Ovary (tissue), 3 donors: ENCODE results near the gene TDRD9.

Source experiments
- POLR2A ChIP-seq: fragments of 450-650 bp; IDR thresholded peaks from one replicate; pipeline ENCODE4 v1.6.1; 2017; ENCODE audit warnings: antibody characterized with exemption, mild to moderate bottlenecking, moderate library complexity
- TF ChIP-seq, protein P1 (sequence below), 3 donors: fragments of 450-650 bp in 2 of 3; fragments of 200-600 bp in 1 of 3; IDR thresholded peaks; one replicate each; pipeline versions ENCODE4 v1.5.1 to v1.8.0; 2016 to 2022; ENCODE audit warnings: antibody characterized with exemption in 3 of 3, mild to moderate bottlenecking in 1 of 3
- donor health status: DM: no; HTN: no; CAD: no.

DNA sequence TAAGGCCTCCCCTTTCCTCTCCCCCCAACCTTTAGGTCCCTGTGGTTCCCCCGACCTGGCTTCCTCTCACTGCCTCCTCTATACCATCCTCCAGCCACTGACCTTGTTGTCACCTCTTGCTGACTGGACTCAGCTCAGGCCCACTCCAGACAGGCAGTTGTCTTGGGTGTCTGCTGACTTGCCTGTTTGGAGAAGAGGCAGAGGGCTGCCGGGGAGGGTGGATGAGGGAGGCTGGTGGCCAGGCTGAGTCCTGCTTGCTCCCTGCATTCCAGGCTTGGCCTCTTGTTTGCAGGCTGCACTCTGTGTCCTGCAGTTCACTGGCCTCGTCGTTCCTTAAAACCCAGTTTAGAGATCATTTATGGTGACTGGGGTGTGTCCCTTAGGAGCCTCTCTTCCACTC, 45.1 kb downstream of the TDRD9 start:
- TF ChIP-seq, protein P1, sequence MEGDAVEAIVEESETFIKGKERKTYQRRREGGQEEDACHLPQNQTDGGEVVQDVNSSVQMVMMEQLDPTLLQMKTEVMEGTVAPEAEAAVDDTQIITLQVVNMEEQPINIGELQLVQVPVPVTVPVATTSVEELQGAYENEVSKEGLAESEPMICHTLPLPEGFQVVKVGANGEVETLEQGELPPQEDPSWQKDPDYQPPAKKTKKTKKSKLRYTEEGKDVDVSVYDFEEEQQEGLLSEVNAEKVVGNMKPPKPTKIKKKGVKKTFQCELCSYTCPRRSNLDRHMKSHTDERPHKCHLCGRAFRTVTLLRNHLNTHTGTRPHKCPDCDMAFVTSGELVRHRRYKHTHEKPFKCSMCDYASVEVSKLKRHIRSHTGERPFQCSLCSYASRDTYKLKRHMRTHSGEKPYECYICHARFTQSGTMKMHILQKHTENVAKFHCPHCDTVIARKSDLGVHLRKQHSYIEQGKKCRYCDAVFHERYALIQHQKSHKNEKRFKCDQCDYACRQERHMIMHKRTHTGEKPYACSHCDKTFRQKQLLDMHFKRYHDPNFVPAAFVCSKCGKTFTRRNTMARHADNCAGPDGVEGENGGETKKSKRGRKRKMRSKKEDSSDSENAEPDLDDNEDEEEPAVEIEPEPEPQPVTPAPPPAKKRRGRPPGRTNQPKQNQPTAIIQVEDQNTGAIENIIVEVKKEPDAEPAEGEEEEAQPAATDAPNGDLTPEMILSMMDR (IDR thresholded peaks at IDR 0.05) = no peak
- no peak for TF ChIP-seq POLR2A
